NCI-H1417 treated with DMSO at 0.1 percent for 48 hours (cell line): ENCODE measurements around the gene PDIA6.
"Not testable (repeated sequence)": the region's sequence is repeated elsewhere in the genome, so short reads cannot be mapped to it uniquely, and the experiment has no call there.

Experiments used
- DNase-seq: peaks from one replicate; lab custom pipeline; 2025; lab: John Stamatoyannopoulos, UW

PDIA6 gene

GRCh38 chr2:10780821-10781220, 31.8 kb downstream of the PDIA6 start:
- DNase-seq = not testable (repeated sequence)

- DNase-seq = no peak
Measured at GRCh38 chr2:10780491-10780820, 32.1 kb downstream of the PDIA6 start.

GRCh38 chr2:10779776-10780490, 32.7 kb downstream of the PDIA6 start:
- DNase-seq = no peak

- DNase-seq = no peak
Measured at GRCh38 chr2:10778724-10779115, 33.9 kb downstream of the PDIA6 start.

GRCh38 chr2:10777842-10778723, 34.5 kb downstream of the PDIA6 start:
- DNase-seq = no peak

GRCh38 chr2:10777111-10777841, 35.3 kb downstream of the PDIA6 start:
- no peak for DNase-seq

- no peak for DNase-seq
Measured at GRCh38 chr2:10776231-10776977, 36.2 kb downstream of the PDIA6 start.

- no peak for DNase-seq
Measured at GRCh38 chr2:10775831-10776230, 36.8 kb downstream of the PDIA6 start.

GRCh38 chr2:10775021-10775780, 37.4 kb downstream of the PDIA6 start:
- no peak for DNase-seq

GRCh38 chr2:10774394-10774793, 38.2 kb downstream of the PDIA6 start:
- DNase-seq = no peak

GRCh38 chr2:10773821-10774341, 38.7 kb downstream of the PDIA6 start:
- DNase-seq = no peak

- DNase-seq = no peak
Measured at GRCh38 chr2:10772868-10773215, 39.7 kb downstream of the PDIA6 start.

GRCh38 chr2:10772201-10772867, 40.3 kb downstream of the PDIA6 start:
- DNase-seq = no peak

- no peak for DNase-seq
Measured at GRCh38 chr2:10771786-10772185, 40.8 kb downstream of the PDIA6 start.

- DNase-seq = no peak
Measured at GRCh38 chr2:10770956-10771750, 41.4 kb downstream of the PDIA6 start.

- DNase-seq = no peak
Measured at GRCh38 chr2:10768063-10768507, 44.5 kb downstream of the PDIA6 start.

GRCh38 chr2:10765914-10766313, 46.7 kb downstream of the PDIA6 start:
- no peak for DNase-seq

GRCh38 chr2:10765461-10765860, 47.1 kb downstream of the PDIA6 start:
- DNase-seq = no peak

GRCh38 chr2:10764896-10765295, 47.7 kb downstream of the PDIA6 start:
- DNase-seq = no peak
